ENCODE data around the gene SLC39A1.

Gene SLC39A1

GRCh38 chr1:153956997-153957715, 6.2 kb downstream of the SLC39A1 start:
- Histone ChIP-seq H3K27me3 (ENCODE audit: insufficient read depth, poor library complexity, severe bottlenecking) (no peaks in the 10 kb centered on the region), H3K27ac (replicated peaks) (peak overlapping the region; percentile 88), H3K4me3 (replicated peaks; ENCODE audit: insufficient read depth, low read length) (peak overlapping the region; percentile 96)
- DNase-seq (ENCODE audit: low read depth in 1 of 2, low spot score in 1 of 2), result no peak
- TF ChIP-seq, protein P1, sequence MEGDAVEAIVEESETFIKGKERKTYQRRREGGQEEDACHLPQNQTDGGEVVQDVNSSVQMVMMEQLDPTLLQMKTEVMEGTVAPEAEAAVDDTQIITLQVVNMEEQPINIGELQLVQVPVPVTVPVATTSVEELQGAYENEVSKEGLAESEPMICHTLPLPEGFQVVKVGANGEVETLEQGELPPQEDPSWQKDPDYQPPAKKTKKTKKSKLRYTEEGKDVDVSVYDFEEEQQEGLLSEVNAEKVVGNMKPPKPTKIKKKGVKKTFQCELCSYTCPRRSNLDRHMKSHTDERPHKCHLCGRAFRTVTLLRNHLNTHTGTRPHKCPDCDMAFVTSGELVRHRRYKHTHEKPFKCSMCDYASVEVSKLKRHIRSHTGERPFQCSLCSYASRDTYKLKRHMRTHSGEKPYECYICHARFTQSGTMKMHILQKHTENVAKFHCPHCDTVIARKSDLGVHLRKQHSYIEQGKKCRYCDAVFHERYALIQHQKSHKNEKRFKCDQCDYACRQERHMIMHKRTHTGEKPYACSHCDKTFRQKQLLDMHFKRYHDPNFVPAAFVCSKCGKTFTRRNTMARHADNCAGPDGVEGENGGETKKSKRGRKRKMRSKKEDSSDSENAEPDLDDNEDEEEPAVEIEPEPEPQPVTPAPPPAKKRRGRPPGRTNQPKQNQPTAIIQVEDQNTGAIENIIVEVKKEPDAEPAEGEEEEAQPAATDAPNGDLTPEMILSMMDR (IDR thresholded peaks at IDR 0.05; ENCODE audit: insufficient read depth, low read length), result no peak
- TF ChIP-seq SPI1 (IDR thresholded peaks at IDR 0.05; ENCODE audit: borderline replicate concordance, low read depth), result no peak
- no peak for TF ChIP-seq GABPA (IDR thresholded peaks at IDR 0.05; ENCODE audit: low read depth)
- no peak for TF ChIP-seq POLR2AphosphoS5 (IDR thresholded peaks at IDR 0.05; ENCODE audit: low read depth)
- TF ChIP-seq, protein P2, sequence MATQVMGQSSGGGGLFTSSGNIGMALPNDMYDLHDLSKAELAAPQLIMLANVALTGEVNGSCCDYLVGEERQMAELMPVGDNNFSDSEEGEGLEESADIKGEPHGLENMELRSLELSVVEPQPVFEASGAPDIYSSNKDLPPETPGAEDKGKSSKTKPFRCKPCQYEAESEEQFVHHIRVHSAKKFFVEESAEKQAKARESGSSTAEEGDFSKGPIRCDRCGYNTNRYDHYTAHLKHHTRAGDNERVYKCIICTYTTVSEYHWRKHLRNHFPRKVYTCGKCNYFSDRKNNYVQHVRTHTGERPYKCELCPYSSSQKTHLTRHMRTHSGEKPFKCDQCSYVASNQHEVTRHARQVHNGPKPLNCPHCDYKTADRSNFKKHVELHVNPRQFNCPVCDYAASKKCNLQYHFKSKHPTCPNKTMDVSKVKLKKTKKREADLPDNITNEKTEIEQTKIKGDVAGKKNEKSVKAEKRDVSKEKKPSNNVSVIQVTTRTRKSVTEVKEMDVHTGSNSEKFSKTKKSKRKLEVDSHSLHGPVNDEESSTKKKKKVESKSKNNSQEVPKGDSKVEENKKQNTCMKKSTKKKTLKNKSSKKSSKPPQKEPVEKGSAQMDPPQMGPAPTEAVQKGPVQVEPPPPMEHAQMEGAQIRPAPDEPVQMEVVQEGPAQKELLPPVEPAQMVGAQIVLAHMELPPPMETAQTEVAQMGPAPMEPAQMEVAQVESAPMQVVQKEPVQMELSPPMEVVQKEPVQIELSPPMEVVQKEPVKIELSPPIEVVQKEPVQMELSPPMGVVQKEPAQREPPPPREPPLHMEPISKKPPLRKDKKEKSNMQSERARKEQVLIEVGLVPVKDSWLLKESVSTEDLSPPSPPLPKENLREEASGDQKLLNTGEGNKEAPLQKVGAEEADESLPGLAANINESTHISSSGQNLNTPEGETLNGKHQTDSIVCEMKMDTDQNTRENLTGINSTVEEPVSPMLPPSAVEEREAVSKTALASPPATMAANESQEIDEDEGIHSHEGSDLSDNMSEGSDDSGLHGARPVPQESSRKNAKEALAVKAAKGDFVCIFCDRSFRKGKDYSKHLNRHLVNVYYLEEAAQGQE (IDR thresholded peaks at IDR 0.05; ENCODE audit: insufficient replicate concordance, low read depth), result no peak

GRCh38 chr1:153954826-153955225, 8.5 kb downstream of the SLC39A1 start:
- Histone ChIP-seq H3K27ac (replicated peaks) (no peak overlapping the region), H3K27me3 (ENCODE audit: insufficient read depth, poor library complexity, severe bottlenecking) (no peaks in the 10 kb centered on the region), H3K4me3 (replicated peaks; ENCODE audit: insufficient read depth, low read length) (no peak overlapping the region)
- no peak for DNase-seq (ENCODE audit: low read depth in 1 of 2, low spot score in 1 of 2)
- TF ChIP-seq SPI1 (IDR thresholded peaks at IDR 0.05; ENCODE audit: borderline replicate concordance, low read depth) (no peak), POLR2AphosphoS5 (IDR thresholded peaks at IDR 0.05; ENCODE audit: low read depth) (no peak), GABPA (IDR thresholded peaks at IDR 0.05; ENCODE audit: low read depth) (no peak)
- TF ChIP-seq, protein P1 (IDR thresholded peaks at IDR 0.05; ENCODE audit: insufficient read depth, low read length), result no peak
- TF ChIP-seq, protein P2 (IDR thresholded peaks at IDR 0.05; ENCODE audit: insufficient replicate concordance, low read depth), result no peak

DNA sequence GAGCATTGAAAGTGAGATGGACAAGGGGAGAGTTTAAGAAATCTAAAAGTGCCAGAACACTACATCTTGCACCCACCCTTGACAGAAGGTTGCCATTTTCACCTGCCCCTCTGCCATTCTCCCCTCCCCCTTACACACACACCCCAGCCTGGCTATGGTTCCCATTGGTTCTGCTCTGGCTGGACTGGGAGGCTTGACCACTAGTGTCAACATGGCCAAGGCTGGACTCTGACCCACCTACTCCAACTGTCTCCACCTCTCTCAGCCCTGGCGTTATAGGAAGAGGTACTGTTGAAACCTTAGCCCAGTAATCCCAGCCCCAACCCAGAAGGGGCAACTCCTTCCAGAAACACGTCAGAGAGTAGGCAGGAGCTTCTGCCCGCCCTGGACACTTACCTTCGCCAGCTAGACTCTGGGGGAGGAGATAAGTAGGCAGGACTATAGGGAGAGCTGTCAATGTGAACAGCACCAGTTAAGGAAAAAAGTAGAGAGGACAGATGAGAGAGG, 9.4 kb downstream of the SLC39A1 start:
- TF ChIP-seq GABPA (IDR thresholded peaks at IDR 0.05; ENCODE audit: low read depth) (no peak), SPI1 (IDR thresholded peaks at IDR 0.05; ENCODE audit: borderline replicate concordance, low read depth) (no peak), POLR2AphosphoS5 (IDR thresholded peaks at IDR 0.05; ENCODE audit: low read depth) (no peak)
- TF ChIP-seq, protein P1 (IDR thresholded peaks at IDR 0.05; ENCODE audit: insufficient read depth, low read length), result no peak
- TF ChIP-seq, protein P2 (IDR thresholded peaks at IDR 0.05; ENCODE audit: insufficient replicate concordance, low read depth), result no peak
- Histone ChIP-seq H3K27ac (replicated peaks) (no peak overlapping the region), H3K4me3 (replicated peaks; ENCODE audit: insufficient read depth, low read length) (no peak overlapping the region), H3K27me3 (ENCODE audit: insufficient read depth, poor library complexity, severe bottlenecking) (no peaks in the 10 kb centered on the region)
- DNase-seq (ENCODE audit: low read depth in 1 of 2, low spot score in 1 of 2), result no peak

All from HL-60 (cell line).